Hepatocyte (in vitro differentiated cells): ENCODE measurements around the gene PLA2G3. TPM values are rescaled to one million over a fixed set of nuclear protein-coding genes. Genes with fewer than 3 reads are reported as not detected.

Experiments
- DNase-seq: peaks from one replicate; pipeline ENCODE4 v3.0.0-alpha.2; 2016; ENCODE audit warnings: low spot score
- H2AFZ ChIP-seq: fragments of 200-600 bp; sonication (generic); 2 replicates; pipeline ENCODE4 v1.6.0; 2016; ENCODE audit warnings: antibody characterized with exemption, mild to moderate bottlenecking
- H3K27ac ChIP-seq: fragments of 200-600 bp; sonication (generic); 2 replicates; pipeline ENCODE4 v1.5.1; 2016; ENCODE audit warnings: mild to moderate bottlenecking
- H3K27me3 ChIP-seq: fragments of 200-600 bp; sonication (generic); 2 replicates; pipeline ENCODE4 v1.6.1; 2016
- H3K36me3 ChIP-seq: fragments of 200-600 bp; sonication (generic); replicated peaks from 2 replicates; pipeline ENCODE4 v1.5.1; 2016; ENCODE audit warnings: low read depth; ENCODE audit not compliant: insufficient read depth
- H3K4me1 ChIP-seq: fragments of 200-600 bp; sonication (generic); 2 replicates; pipeline ENCODE4 v1.5.1; 2016; ENCODE audit warnings: mild to moderate bottlenecking, moderate library complexity; ENCODE audit not compliant: insufficient read depth
- H3K4me2 ChIP-seq: fragments of 200-600 bp; sonication (generic); 2 replicates; pipeline ENCODE4 v1.6.0; 2016
- H3K4me3 ChIP-seq: fragments of 200-600 bp; sonication (generic); 2 replicates; pipeline ENCODE4 v1.5.1; 2016; ENCODE audit warnings: mild to moderate bottlenecking
- H3K79me2 ChIP-seq: fragments of 200-600 bp; sonication (generic); 2 replicates; pipeline ENCODE4 v1.6.0; 2017; ENCODE audit warnings: mild to moderate bottlenecking
- H3K9me2 ChIP-seq: fragments of 200-600 bp; sonication (generic); replicated peaks from 2 replicates; pipeline ENCODE4 v1.6.0; 2017; ENCODE audit warnings: mild to moderate bottlenecking; ENCODE audit not compliant: insufficient read depth
- H3K9me3 ChIP-seq: fragments of 200-600 bp; sonication (generic); 2 replicates; pipeline ENCODE4 v1.5.1; 2016; ENCODE audit warnings: low read depth, mild to moderate bottlenecking
- H4K20me1 ChIP-seq: fragments of 200-600 bp; sonication (generic); 2 replicates; pipeline ENCODE4 v1.6.0; 2016; ENCODE audit warnings: mild to moderate bottlenecking; ENCODE audit not compliant: insufficient read depth, poor library complexity, severe bottlenecking
- CTCF ChIP-seq: fragments of 200-600 bp; sonication (generic); IDR thresholded peaks from 2 replicates; pipeline ENCODE4 v1.5.1; 2016; ENCODE audit warnings: antibody characterized with exemption, mild to moderate bottlenecking; ENCODE audit not compliant: poor library complexity
- EZH2 ChIP-seq: fragments of 200-600 bp; sonication (generic); IDR thresholded peaks from 2 replicates; pipeline ENCODE4 v1.6.1; 2016; ENCODE audit warnings: antibody characterized with exemption, mild to moderate bottlenecking, borderline replicate concordance
- EZH2phosphoT487 ChIP-seq: fragments of 200-600 bp; sonication (generic); IDR thresholded peaks from one replicate; pipeline ENCODE4 v1.6.1; 2018; ENCODE audit warnings: antibody characterized with exemption, mild to moderate bottlenecking, low read depth, moderate library complexity; ENCODE audit not compliant: unreplicated experiment, severe bottlenecking
- WGBS: methylation state at CpG from one replicate; pipeline ENCODE4 v1.1.6; 2016; ENCODE audit warnings: low lambda C conversion rate; ENCODE audit errors: missing lambda C conversion rate; 5-methylcytosine and 5-hydroxymethylcytosine counted together
- polyA plus RNA-seq: library from polyadenylated mRNA; unstranded; fragments of >200 nt; fragmentation: Nextera tagmentation; extraction: Ambion mirVana; gene quantifications from 2 replicates; pipeline ENCODE4 v1.2.1, GENCODE V29; 2016
- total RNA-seq: library from RNA; depleted of rRNA; stranded (reverse); fragments of >200 nt; gene quantifications from 2 replicates; pipeline ENCODE4 v1.2.3, GENCODE V29; 2014

Gene PLA2G3
- total and polyA plus RNA-seq, 2 experiments from 2014 or later = 0.10 to 0.52 TPM

GRCh38 chr22:31136711-31137110 is 3.6 kb downstream of the PLA2G3 start:
- Histone ChIP-seq H3K4me3 (no peak overlapping the region), H3K36me3 (no peaks in the 10 kb centered on the region), H3K4me2 (no peak overlapping the region), H3K4me1 (no peaks in the 10 kb centered on the region), H4K20me1 (no peaks in the 10 kb centered on the region), H2AFZ (no peak overlapping the region), H3K9me3 (no peaks in the 10 kb centered on the region), H3K27ac (no peak overlapping the region), H3K9me2 (no peaks in the 10 kb centered on the region), H3K79me2 (no peaks in the 10 kb centered on the region), H3K27me3 (peaks cover 14% of the 10 kb centered on the region)
- no peak for DNase-seq
- TF ChIP-seq EZH2phosphoT487 = no peak
- no peak for TF ChIP-seq CTCF
- TF ChIP-seq EZH2 = no peak
- WGBS = 96% methylated on average over 16 of the region's 16 CpGs

DNA sequence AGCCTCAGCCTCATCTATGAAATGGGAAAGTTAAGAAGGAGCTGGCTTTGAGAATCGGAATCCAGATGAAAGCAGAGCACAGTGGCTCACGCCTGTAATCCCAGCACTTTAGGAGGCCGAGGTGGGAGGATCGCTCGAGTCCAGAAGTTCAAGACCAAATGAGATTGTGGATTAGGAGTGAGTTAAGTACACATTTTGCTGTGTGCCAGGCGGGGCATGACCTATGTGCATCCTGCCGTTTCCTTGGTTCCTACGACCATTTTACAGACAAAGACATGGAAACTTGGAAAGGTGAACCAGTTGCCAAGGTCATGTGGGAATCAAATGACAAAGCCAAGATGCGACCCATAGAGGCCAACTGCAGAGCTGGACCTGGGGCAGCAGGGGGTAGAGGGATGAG is 4.2 kb downstream of the PLA2G3 start:
- no peak for DNase-seq
- no peaks in the 10 kb centered on the region for H4K20me1 ChIP-seq
- H3K27ac ChIP-seq = no peak overlapping the region
- no peak overlapping the region for H3K4me2 ChIP-seq
- H3K9me3 ChIP-seq = no peaks in the 10 kb centered on the region
- H2AFZ ChIP-seq = no peak overlapping the region
- H3K4me3 ChIP-seq = no peak overlapping the region
- no peaks in the 10 kb centered on the region for H3K79me2 ChIP-seq
- H3K27me3 ChIP-seq = peaks cover 14% of the 10 kb centered on the region
- 85% methylated on average over 9 of the region's 9 CpGs for WGBS
- H3K4me1 ChIP-seq = no peaks in the 10 kb centered on the region
- no peak for TF ChIP-seq CTCF
- TF ChIP-seq EZH2phosphoT487 = no peak
- no peak for TF ChIP-seq EZH2
- H3K36me3 ChIP-seq = no peaks in the 10 kb centered on the region
- no peaks in the 10 kb centered on the region for H3K9me2 ChIP-seq

DNA sequence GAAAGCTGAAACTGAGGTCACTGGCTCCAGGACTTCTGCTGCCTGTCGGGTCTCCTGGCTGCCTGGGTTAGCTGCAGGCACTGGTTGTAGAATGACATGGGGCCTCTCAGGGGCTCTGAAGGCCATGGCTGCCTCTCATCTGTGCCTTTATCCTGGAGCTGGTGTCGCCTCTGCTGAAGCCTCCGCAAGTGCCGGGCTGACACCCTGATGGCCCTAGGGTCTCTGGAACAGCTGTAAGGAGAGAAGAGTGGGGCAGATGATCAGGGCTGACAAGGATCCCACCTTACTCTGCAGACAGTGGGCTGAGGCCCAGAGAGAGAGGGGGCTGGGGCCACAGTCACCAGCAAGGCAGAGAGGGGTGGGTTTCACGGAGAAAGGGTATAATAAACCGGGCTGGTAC is 4.6 kb downstream of the PLA2G3 start:
- Histone ChIP-seq H3K4me1 (no peaks in the 10 kb centered on the region), H3K27me3 (peaks cover 14% of the 10 kb centered on the region), H3K79me2 (no peaks in the 10 kb centered on the region), H3K4me2 (no peak overlapping the region), H2AFZ (no peak overlapping the region), H3K4me3 (no peak overlapping the region), H3K9me3 (no peaks in the 10 kb centered on the region), H3K36me3 (no peaks in the 10 kb centered on the region), H3K27ac (no peak overlapping the region), H3K9me2 (no peaks in the 10 kb centered on the region), H4K20me1 (no peaks in the 10 kb centered on the region)
- no peak for DNase-seq
- WGBS = 92% methylated on average over 6 of the region's 6 CpGs
- TF ChIP-seq CTCF (no peak), EZH2phosphoT487 (no peak), EZH2 (no peak)

GRCh38 chr22:31134688-31135087 is 5.6 kb downstream of the PLA2G3 start:
- 84% methylated on average over 4 of the region's 4 CpGs for WGBS
- no peak overlapping the region for H2AFZ ChIP-seq
- no peaks in the 10 kb centered on the region for H3K36me3 ChIP-seq
- DNase-seq = no peak
- peaks cover 8% of the 10 kb centered on the region for H3K27me3 ChIP-seq
- H3K27ac ChIP-seq = no peak overlapping the region
- TF ChIP-seq CTCF = no peak
- TF ChIP-seq EZH2 = no peak
- no peak for TF ChIP-seq EZH2phosphoT487
- no peaks in the 10 kb centered on the region for H3K79me2 ChIP-seq
- H3K4me2 ChIP-seq = no peak overlapping the region
- no peaks in the 10 kb centered on the region for H3K9me3 ChIP-seq
- H3K4me1 ChIP-seq = no peaks in the 10 kb centered on the region
- H4K20me1 ChIP-seq = no peaks in the 10 kb centered on the region
- H3K9me2 ChIP-seq = no peaks in the 10 kb centered on the region
- no peak overlapping the region for H3K4me3 ChIP-seq
